Activated naive CD4-positive, alpha-beta T cell treated with anti-CD3 and anti-CD28 coated beads, Interleukin-2, amount 10 ng/mL, durations not matched to agents 7 days and 5 days (primary cell): ENCODE results near the gene OR2T34.
A peak's percentile ranks its signal among the peaks of the same experiment; 100 is the strongest.
"Not testable (repeated sequence)": the region's sequence is repeated elsewhere in the genome, so short reads cannot be mapped to it uniquely, and the experiment has no call there.

ENCODE experiments used
- CTCF ChIA-PET: fragments of 350-600 bp; sonication (Branson Sonifier 250); formaldehyde crosslinking; loops from one replicate; lab custom pipeline; 2021; ENCODE audit warnings: antibody characterized with exemption; lab: Charles Lee
- DNase-seq: peaks from one replicate; pipeline ENCODE4 v3.0.0-alpha.2; 2020
- H3K27ac Mint-ChIP-seq: one replicate; pipeline ENCODE4 v1.8.0; 2021; ENCODE audit warnings: mild to moderate bottlenecking, moderate library complexity, mixed read lengths
- H3K27me3 Mint-ChIP-seq: one replicate; pipeline ENCODE4 v1.8.0; 2021; ENCODE audit warnings: mild to moderate bottlenecking, mixed read lengths
- H3K36me3 Mint-ChIP-seq: one replicate; pipeline ENCODE4 v1.8.0; 2021; ENCODE audit warnings: mixed read lengths
- H3K4me1 Mint-ChIP-seq: one replicate; pipeline ENCODE4 v1.8.0; 2021; ENCODE audit warnings: mixed read lengths
- H3K4me3 Mint-ChIP-seq: one replicate; pipeline ENCODE4 v1.8.0; 2021; ENCODE audit warnings: mild to moderate bottlenecking, moderate library complexity, mixed read lengths
- H3K9me3 Mint-ChIP-seq: one replicate; pipeline ENCODE4 v1.8.0; 2021; ENCODE audit warnings: mixed read lengths

Gene OR2T34

DNA sequence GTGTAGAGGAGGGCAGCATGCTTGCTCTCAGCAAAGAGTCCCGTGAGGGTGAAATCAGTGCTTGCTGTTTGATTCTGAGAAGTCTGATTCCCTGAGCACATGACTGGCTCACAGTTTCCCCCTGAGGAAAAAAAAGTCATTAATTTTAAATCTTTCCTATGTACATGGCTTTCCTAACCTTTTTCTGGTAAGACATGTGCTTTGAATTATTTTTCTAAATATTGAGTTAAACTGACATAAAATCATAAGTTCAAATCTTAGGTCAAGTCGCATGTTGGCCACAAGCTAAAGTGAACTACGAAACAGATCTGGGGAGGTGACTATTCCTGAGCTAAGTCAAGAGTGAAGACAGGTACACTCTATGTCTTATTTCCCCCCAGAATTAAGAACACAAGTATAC is at the start of gene OR2T34:
Gene OR2T34 (minus strand): TSS at position 101 of the 400 bp plus-strand sequence. CDS start 0 bp downstream, at position 101.
- H3K4me1 Mint-ChIP-seq, H3K4me3 Mint-ChIP-seq, H3K9me3 Mint-ChIP-seq, H3K36me3 Mint-ChIP-seq, DNase-seq, H3K27me3 Mint-ChIP-seq, CTCF ChIA-PET, H3K27ac Mint-ChIP-seq: not testable (repeated sequence)

GRCh38 chr1:248622570-248623001 is 48.0 kb upstream of the OR2T34 start:
- Mint-ChIP-seq H3K27ac (no peak overlapping the region), H3K27me3 (no peaks in the 10 kb centered on the region), H3K4me1 (no peaks in the 10 kb centered on the region), H3K36me3 (no peaks in the 10 kb centered on the region), H3K4me3 (no peak overlapping the region), H3K9me3 (no peaks in the 10 kb centered on the region)
- no peak for DNase-seq
- CTCF ChIA-PET = interaction anchor here (0.9 to 6.5 kb wide), 6 partner anchors 8 to 218 kb away, joined by 3 to 63 read pairs (median 4); partner anchors contain the start of gene SH3BP5L

DNA sequence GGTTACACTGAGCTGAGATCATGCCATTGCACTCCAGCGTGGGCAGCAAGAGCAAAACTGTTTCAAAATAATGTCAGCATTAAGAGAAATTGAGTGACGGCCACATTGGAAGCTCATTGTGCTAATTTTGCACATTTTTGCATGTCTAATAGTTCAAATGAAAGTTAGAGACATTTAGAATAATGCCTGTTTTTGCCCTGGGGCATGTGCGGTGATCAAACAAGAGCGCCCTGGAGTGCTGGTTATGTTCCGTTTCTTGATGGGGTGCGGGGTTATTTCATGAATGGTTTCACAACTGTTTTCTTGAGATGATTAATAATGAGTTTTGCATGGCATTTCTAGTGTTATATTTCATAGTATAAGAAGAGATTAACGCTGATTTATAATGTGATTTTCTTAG is 47.2 kb upstream of the OR2T34 start:
- Mint-ChIP-seq H3K9me3 (no peaks in the 10 kb centered on the region), H3K4me1 (no peaks in the 10 kb centered on the region), H3K36me3 (no peaks in the 10 kb centered on the region)

GRCh38 chr1:248618878-248619277 is 44.3 kb upstream of the OR2T34 start:
- Mint-ChIP-seq H3K4me3 (no peak overlapping the region), H3K9me3 (no peaks in the 10 kb centered on the region), H3K27me3 (no peaks in the 10 kb centered on the region), H3K36me3 (no peaks in the 10 kb centered on the region), H3K27ac (no peak overlapping the region), H3K4me1 (peaks cover under 1% of the 10 kb centered on the region)
- DNase-seq = peak; percentile 69
- CTCF ChIA-PET = interaction anchor here (0.9 to 6.5 kb wide), 4 partner anchors 9 to 187 kb away, joined by 3 to 63 read pairs (median 3); no protein-coding TSS in a partner anchor

More for the DNA sequence above, 47.2 kb upstream of the OR2T34 start:
- no peak overlapping the region for H3K4me3 Mint-ChIP-seq
- no peaks in the 10 kb centered on the region for H3K27me3 Mint-ChIP-seq
- no peak overlapping the region for H3K27ac Mint-ChIP-seq
- no peak for DNase-seq
- CTCF ChIA-PET = interaction anchor here (1.0 to 6.5 kb wide), 7 partner anchors 8 to 185 kb away, joined by 3 to 63 read pairs (median 4); no protein-coding TSS in a partner anchor

DNA sequence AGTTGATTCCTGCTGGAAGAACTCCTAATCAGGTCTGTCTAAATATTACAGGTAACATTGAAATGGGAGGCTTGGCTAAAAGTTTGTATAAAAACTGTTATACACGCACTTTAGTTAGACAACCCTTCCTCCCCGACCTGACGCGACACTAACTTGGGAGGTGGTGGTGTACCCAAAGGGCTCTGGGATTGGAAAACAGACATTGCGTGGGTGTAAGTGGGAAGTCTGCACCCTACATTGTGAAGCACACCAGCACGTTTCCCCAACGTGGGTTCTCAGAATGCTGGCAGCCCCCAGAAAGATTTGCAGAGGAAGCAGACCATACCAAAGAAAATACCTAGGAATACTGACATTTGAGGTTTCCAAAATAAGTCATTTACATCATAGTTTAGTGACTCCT is 43.6 kb upstream of the OR2T34 start:
- Mint-ChIP-seq H3K27me3 (no peaks in the 10 kb centered on the region), H3K9me3 (no peaks in the 10 kb centered on the region), H3K4me1 (peaks cover 8% of the 10 kb centered on the region), H3K27ac (no peak overlapping the region), H3K4me3 (no peak overlapping the region), H3K36me3 (no peaks in the 10 kb centered on the region)
- CTCF ChIA-PET = interaction anchor here (0.6 to 0.7 kb wide), 2 partner anchors 109 to 652 kb away, joined by 3 read pairs; no protein-coding TSS in a partner anchor
- DNase-seq = no peak

DNA sequence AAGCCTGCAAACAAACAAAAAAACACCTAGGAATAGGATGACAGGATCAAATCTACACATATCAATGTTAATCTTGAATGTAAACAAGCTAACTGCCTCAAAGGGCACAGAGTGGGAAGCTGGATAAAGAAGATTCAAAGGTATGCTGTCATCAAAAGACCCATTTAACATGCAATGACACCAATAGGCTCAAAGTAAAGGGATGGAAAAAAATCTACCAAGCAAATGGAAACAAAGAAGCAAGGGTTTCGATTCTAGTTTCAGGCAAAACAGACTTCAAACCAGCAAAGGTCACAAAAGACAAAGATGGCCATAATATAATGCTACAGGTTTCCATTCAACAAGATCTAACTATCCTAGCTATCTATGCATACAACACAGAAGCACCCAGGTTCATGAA is 39.2 kb upstream of the OR2T34 start:
- no peak for DNase-seq
- Mint-ChIP-seq H3K27me3 (no peaks in the 10 kb centered on the region), H3K36me3 (no peaks in the 10 kb centered on the region), H3K9me3 (no peaks in the 10 kb centered on the region), H3K4me3 (no peak overlapping the region), H3K4me1 (peaks cover 15% of the 10 kb centered on the region), H3K27ac (no peak overlapping the region)
- CTCF ChIA-PET = interaction anchor here (0.7 to 2.0 kb wide), 5 partner anchors 8 to 193 kb away, joined by 3 to 6 read pairs (median 3); no protein-coding TSS in a partner anchor

DNA sequence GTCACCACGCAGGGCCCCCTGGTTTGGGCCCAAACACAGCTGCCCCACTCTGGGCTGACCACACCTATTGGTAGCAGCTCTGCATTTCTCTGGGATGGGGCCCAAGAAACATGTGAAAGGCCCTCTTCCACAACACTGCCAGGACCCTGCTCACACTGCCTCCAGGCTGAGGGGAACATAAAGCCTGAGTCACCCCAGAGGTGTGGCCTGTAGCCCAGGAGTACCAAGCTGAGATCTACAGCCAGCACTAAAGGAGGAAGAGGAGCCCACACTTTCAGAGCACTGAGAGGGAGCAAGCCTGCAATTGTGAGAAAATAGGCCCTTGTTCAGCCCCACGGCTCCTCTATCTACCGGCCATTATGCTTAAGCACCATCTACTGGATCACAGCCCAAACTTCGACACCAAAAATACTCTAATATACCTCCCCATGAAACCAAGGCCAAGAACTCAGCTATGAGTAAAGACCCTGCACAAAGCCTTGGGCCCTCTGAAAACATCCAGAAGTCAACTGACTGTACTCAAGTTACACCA is 37.4 kb upstream of the OR2T34 start:
- no peak overlapping the region for H3K4me3 Mint-ChIP-seq
- peak; percentile 28 for DNase-seq
- H3K27me3 Mint-ChIP-seq = no peaks in the 10 kb centered on the region
- no peaks in the 10 kb centered on the region for H3K36me3 Mint-ChIP-seq
- H3K4me1 Mint-ChIP-seq = peaks cover 15% of the 10 kb centered on the region
- no peak overlapping the region for H3K27ac Mint-ChIP-seq
- CTCF ChIA-PET = interaction anchor here (1.0 to 2.4 kb wide), 6 partner anchors 10 to 213 kb away, joined by 3 to 18 read pairs (median 5); partner anchors contain the start of gene OR2T1
- no peaks in the 10 kb centered on the region for H3K9me3 Mint-ChIP-seq

GRCh38 chr1:248610301-248610700 is 35.7 kb upstream of the OR2T34 start:
- Mint-ChIP-seq H3K4me1 (peaks cover 15% of the 10 kb centered on the region), H3K36me3 (no peaks in the 10 kb centered on the region), H3K27ac (no peak overlapping the region), H3K4me3 (no peak overlapping the region), H3K9me3 (no peaks in the 10 kb centered on the region), H3K27me3 (no peaks in the 10 kb centered on the region)
- DNase-seq = no peak
- CTCF ChIA-PET = interaction anchor here (0.8 kb wide), 1 partner anchor 9 kb away, joined by 3 read pairs; no protein-coding TSS in a partner anchor

DNA sequence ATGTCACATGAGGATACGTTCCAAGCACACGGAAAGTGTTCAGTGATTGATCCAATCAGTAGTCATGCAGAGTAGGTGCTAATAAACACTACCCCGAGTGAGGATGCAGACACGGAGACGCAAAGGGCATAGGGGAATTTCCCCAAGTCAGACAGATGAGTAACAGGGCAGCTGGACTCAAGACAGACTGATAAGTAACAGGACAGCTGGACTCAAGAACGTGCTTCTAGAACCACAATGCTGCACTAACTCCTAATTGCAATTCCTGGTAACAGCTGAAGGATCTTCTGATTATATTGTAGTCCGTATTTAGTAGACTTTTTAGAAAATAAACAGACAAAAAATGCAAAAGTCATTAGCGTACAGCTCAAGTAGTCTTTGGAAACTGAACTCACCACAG is 24.8 kb upstream of the OR2T34 start:
- Mint-ChIP-seq H3K36me3 (no peaks in the 10 kb centered on the region), H3K4me3 (no peak overlapping the region), H3K9me3 (no peaks in the 10 kb centered on the region), H3K27ac (no peak overlapping the region), H3K4me1 (peaks cover 7% of the 10 kb centered on the region), H3K27me3 (no peaks in the 10 kb centered on the region)
- CTCF ChIA-PET = no interaction called here
- DNase-seq = no peak

DNA sequence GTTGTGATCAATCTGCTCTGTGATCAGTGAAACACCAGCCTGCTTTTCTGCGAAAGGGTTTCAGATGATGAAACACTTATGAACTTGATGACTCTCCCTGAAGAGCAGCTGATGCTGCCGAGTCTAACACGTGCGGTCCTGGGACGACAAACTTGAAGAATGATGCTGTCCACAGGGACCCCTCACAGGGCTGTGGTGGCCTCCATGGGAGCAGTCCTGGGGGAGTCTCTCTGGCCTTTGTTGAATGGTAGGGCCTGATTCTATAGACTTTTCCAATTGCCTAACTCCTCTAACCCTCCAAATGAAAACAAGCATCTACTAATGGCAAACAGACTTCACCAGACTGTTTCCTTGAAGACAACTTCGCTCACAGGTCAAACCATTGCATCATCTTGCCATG is 23.0 kb upstream of the OR2T34 start, which contains the start of gene OR2T10:
Gene OR2T10 (minus strand): TSS at position 112 of the 400 bp plus-strand sequence. CDS start 3,932 bp downstream, outside the sequence.
- H3K9me3 Mint-ChIP-seq = no peaks in the 10 kb centered on the region
- H3K4me3 Mint-ChIP-seq = no peak within 1 kb of the TSS
- no peak for DNase-seq
- CTCF ChIA-PET = no interaction called here
- peaks cover 7% of the 10 kb centered on the region for H3K4me1 Mint-ChIP-seq
- no peak within 1 kb of the TSS for H3K27ac Mint-ChIP-seq
- no peaks in the 10 kb centered on the region for H3K36me3 Mint-ChIP-seq
- no peaks in the 10 kb centered on the region for H3K27me3 Mint-ChIP-seq

DNA sequence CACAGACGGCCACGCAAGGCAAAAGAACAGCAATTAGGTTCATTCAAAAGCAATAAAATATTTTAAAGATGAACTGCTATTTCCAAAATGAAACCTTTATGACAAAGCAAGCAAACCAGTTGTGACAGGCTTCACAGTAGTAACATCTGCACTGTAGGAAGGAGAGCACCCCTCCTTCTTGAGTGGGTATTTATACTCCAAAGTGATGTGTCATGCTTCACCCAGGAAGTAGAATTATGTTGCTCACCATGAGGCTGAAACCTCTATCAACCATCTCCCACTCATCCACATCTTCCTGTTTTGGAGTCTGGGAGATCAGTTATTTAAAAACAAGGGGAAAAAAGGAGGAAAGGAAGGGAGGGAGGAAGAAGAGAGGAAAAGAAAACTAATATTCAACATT is 22.1 kb upstream of the OR2T34 start:
- no peak overlapping the region for H3K4me3 Mint-ChIP-seq
- H3K27ac Mint-ChIP-seq = no peak overlapping the region
- H3K27me3 Mint-ChIP-seq = no peaks in the 10 kb centered on the region
- DNase-seq = no peak
- no peaks in the 10 kb centered on the region for H3K36me3 Mint-ChIP-seq
- peaks cover 7% of the 10 kb centered on the region for H3K4me1 Mint-ChIP-seq
- H3K9me3 Mint-ChIP-seq = no peaks in the 10 kb centered on the region
- CTCF ChIA-PET = no interaction called here

- no peak overlapping the region for H3K27ac Mint-ChIP-seq
- H3K9me3 Mint-ChIP-seq = no peaks in the 10 kb centered on the region
- CTCF ChIA-PET = no interaction called here
- H3K27me3 Mint-ChIP-seq = no peaks in the 10 kb centered on the region
- peaks cover 7% of the 10 kb centered on the region for H3K4me1 Mint-ChIP-seq
- H3K4me3 Mint-ChIP-seq = no peak overlapping the region
- DNase-seq = no peak
- no peaks in the 10 kb centered on the region for H3K36me3 Mint-ChIP-seq
Observed at GRCh38 chr1:248593226-248593625, 18.7 kb upstream of the OR2T34 start.

DNA sequence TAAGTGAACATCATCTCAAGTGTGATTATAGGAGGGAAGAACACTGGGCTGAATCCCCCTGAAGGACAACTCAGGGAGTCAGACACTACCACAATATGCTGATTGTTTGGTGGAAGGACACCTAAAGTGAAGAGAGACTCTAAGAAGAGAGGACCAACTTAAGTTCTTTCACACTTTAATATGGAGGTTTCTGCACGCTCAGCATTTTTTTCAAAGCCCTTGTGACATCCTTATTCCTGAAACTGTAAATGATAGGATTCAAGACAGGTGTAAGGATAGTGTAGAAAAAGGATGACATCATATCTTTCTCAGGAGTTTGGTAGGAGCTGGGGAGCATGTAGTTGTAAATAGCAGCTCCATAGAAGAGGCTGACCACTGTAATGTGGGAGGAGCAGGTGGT is 18.1 kb upstream of the OR2T34 start:
- Mint-ChIP-seq H3K27me3 (no peaks in the 10 kb centered on the region), H3K36me3 (no peaks in the 10 kb centered on the region), H3K4me1 (peaks cover 7% of the 10 kb centered on the region), H3K4me3 (no peak overlapping the region), H3K27ac (no peak overlapping the region), H3K9me3 (no peaks in the 10 kb centered on the region)
- no peak for DNase-seq
- CTCF ChIA-PET = no interaction called here

- Mint-ChIP-seq H3K9me3 (no peaks in the 10 kb centered on the region), H3K27ac (no peak overlapping the region), H3K4me1 (peaks cover 7% of the 10 kb centered on the region), H3K27me3 (no peaks in the 10 kb centered on the region), H3K36me3 (no peaks in the 10 kb centered on the region), H3K4me3 (no peak overlapping the region)
- CTCF ChIA-PET = interaction anchor here (1.2 kb wide), 1 partner anchor 186 kb away, joined by 3 read pairs; no protein-coding TSS in a partner anchor
- no peak for DNase-seq
Observed at GRCh38 chr1:248590055-248590454, 15.5 kb upstream of the OR2T34 start.

DNA sequence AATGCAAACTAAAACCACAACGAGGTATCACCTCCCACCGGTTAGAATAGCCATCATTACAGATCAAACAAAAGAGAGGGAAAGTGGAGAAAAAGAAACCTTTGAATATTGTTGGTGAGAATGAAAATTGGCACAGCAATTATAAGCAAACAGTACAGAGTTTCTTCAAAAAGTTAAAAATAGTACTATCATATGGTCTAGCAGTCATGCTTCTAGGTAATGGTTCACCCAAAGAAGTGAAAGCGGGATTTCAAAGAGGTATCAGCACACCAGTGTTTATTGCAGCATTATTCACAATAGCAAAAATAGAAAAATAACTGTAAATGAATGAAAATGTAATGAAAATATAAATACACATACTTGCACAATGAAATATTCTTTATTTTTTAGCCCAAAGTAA is 14.8 kb upstream of the OR2T34 start:
- Mint-ChIP-seq H3K4me1 (peaks cover 14% of the 10 kb centered on the region), H3K4me3 (no peak overlapping the region), H3K36me3 (no peaks in the 10 kb centered on the region), H3K9me3 (peaks cover 2% of the 10 kb centered on the region), H3K27me3 (no peaks in the 10 kb centered on the region), H3K27ac (no peak overlapping the region)
- no peak for DNase-seq
- CTCF ChIA-PET = interaction anchor here (1.1 kb wide), 1 partner anchor 185 kb away, joined by 4 read pairs; no protein-coding TSS in a partner anchor
